HG03565 (cell line): ENCODE measurements around the gene RAP1GAP2.

Experiments used
- ATAC-seq: cut with Tn5 transposase; IDR thresholded peaks from one replicate; pipeline ENCODE4 v1.9.1; 2021; ENCODE audit warnings: mild to moderate bottlenecking, moderate library complexity; ENCODE audit not compliant: unreplicated experiment

The RAP1GAP2 gene

DNA sequence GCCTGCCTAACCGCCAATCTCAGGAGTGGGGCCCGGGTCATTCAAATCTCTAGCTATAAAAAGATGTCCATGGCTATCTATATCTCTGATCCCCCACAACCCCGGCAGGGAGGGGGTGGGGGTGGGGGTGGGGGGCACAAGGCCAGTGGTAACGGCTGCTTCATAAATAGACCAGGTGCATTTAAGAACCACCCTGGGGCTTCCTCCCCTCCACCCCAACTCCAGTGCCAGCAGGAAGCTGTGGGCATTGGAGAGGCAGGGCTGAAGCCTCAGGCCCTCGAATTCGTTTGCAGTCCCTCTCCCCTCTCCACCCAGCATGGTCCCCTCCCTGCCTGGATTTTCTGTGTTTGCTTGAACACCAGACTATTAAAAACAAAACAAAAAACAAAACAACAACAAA lies 56.0 kb downstream of the RAP1GAP2 start:
- no peak for ATAC-seq

DNA sequence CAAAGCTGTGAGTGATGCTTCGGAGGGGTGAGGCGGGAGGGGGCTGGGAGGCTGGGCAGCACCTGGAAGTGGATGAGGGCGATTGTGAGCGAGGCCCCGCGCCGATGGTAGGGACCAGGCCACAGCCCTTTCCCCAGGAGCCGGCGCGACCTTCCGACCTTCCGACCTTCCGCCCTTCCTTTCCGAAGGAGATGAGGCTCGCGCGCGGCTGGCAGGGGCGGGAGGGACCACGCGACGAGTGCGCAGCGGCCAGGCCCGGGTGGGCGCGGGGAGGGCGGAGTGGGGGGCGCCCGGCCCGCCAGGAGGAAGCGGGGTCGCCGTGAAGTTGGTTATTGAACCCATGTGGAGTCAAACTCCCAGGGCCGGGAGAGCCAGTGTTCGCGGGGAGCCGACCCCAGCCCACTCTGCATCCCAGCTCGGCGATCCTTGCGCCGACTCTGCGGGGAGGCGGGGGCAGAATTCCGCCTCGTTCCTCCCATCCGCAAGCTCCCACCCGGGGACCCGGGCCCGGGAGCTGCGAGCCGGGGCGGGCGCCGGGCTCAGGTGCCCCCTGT lies 56.6 kb downstream of the RAP1GAP2 start:
- ATAC-seq: no peak

DNA sequence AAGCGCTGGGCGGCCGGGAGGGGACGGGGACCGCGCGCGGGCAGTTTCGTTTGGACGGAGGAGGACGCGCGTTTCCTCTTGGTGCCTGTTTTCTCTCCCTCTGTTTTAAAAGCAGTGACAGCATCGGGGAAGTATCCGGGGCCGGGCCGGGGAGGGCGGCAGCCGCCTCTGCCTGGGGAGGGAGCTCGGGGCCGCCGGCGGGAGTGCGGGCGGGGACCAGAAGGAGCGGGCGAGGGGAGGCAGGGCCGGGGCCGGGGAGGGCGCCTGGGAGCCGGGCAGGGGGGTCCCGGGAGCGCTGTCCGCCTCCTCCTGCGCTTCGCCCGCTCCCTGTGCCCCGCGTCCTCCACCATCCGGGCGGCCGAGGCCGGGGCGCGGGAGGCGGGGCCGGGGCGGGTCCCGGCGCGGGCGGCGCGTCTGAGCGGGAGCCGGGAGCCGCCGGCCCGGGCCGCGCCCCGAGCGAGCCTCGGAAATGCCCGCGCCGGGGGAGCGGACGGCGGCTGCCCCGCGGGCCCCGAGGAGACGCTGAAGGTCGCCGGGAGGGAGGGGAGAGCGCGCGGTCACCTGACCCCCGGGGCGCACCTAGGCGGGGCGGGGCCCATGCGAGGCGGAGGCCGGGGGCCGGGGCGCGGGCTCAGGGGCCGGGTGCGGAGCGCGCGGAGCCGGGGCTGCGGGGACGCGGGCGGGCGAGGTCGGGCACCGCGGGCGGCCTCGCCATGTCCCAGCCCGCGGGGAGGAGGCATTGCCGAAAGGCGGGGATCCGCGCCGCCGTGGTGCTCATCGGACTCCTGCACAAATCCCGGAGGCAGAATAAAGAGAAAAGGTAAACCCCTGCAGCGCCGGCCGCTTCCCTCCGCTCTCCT lies 57.3 kb downstream of the RAP1GAP2 start:
- no peak for ATAC-seq

DNA sequence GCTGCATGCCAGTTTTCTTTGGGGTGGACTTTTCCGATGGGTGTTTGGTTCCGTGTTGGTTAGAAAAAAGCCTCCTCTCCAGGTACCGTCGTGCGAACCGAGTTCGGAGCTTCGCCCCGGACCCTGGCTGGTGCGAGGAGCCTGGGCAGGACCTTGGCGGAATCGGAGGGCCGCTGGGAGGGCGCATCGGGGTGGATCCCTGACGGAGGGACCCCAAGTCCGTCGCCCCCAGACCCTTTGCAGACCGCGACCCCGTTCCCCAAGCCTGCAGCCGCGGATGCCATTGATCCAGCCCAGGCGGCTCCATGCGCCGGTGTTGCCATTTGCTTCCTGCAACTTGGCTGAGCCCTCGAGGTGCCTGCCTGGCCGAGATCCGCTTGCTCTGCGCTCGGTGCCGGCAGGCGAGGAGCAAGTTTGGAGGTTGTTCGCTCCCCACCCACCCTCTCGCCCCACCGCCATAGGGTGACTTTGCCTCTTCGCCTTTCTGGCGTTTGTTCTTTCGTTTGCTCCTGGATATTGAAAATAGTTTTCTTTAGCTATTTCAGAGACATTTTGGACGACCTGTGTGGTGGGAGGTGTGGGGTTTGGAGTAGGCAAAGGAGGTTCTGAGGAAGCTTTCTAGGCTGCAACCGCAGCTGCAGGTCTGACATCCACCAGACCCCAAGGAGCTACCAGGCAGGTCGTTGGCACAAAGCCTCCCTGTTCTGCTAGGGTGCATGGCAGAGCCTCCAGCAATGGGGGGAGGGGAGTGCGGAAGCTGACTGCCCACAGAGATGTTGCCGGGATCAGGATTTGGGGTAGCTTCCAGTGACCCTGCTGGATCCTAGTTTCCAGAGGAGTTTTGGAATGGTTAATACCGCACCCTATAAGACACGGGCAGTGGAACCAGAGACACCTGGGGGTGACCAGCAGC lies 58.2 kb downstream of the RAP1GAP2 start:
- no peak for ATAC-seq

DNA sequence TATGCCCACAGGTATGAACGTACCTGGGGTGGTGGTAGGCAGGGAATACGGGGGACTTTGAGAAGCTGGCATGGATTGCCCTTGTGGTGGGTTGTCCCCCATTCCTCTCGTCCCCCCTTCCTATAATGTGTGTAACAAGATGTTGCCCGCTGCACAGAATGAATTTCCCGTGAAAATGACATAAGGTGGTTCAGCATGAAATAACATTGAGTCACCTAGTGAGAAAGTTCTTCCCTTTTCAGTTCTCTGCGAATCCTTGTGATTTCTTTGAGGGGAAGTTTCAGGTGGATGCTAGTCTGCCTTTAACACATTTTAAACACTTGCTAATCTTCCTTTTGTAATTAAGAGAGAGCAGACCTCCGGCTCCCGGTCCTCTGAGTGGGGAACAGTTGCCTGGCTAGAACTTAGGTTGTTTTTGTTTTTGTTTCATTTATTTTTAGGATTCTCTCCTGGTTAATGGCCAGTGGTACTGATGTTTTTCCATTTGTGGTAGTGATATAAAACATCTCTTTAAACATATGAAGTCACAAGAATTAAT lies 58.9 kb downstream of the RAP1GAP2 start:
- ATAC-seq: no peak

DNA sequence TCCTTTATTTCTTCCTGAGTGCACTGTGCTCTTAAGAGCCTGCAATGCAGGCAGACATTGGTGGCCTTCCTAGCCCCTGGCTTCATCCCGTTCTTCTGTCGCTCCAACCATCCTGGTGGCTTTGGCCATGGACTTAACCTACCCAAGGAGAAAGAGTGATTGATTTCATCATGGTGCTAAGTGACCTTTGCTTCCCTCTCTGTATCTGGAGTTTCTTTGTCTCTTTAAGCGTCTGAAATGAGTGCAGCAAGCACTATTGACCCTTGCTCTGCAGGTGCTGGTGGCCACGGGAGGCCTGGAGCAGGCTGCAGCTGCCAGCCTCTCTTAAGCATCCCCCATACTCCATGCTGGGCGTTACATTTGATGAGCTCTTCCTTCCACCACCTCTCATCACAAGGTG lies 60.5 kb downstream of the RAP1GAP2 start:
- ATAC-seq: no peak

DNA sequence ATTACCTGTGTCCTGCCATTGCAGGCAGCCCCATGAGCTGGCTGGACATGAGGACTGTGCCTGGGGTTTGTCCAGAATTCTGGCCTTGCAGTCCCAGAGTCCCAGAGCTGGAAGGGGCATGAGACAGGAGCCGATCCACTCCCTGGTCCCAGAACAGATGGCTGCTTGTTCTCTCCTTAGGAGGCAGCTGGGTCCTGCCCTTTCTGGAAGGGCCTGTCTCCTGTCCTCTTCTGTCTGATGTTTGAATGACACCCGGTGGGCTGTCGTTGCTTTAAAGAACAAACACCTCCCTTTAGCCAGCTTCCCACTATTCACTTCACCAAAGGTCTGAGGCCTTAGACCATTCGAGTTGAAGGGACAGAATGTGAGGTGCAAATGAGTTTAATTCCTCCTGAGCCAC lies 63.8 kb downstream of the RAP1GAP2 start:
- no peak for ATAC-seq

DNA sequence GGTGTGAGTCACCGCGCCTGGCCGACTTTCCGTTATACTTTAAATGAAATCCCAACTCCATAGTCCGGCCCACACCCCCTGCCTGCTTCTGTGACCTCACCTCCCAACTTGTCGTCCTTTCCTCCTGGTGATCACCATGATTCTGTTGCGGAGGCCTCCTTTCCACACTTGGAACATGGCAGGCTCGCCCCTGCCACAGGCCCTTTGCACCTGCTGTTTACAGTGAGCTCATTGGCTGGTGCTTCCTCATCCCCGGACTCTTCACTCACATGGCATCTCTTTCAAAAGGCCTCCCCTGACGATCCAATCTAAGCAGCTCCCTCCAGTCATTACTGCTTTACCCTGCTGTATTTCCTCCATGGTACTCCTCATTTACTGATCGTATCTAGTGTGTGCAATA lies 64.6 kb downstream of the RAP1GAP2 start:
- no peak for ATAC-seq

DNA sequence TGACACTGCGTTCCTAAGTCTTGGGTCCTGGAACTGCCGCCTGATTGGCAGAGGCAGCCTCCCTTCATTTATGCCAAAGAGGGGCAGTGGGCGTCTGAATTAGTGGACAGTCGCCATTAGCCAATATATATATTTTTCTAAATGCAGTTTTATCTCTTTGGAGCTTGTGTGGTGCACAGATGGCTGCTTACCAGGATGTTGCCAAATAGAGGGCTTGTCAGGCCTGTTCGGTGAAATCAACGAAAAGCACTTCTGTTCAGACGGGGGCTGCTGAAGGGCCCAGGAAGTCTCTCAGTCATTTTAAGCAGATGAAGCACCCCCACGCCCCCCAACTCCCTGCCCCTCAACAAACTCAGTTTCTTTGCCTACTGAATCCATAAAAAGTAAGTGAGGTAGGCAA lies 66.0 kb downstream of the RAP1GAP2 start:
- ATAC-seq: no peak

DNA sequence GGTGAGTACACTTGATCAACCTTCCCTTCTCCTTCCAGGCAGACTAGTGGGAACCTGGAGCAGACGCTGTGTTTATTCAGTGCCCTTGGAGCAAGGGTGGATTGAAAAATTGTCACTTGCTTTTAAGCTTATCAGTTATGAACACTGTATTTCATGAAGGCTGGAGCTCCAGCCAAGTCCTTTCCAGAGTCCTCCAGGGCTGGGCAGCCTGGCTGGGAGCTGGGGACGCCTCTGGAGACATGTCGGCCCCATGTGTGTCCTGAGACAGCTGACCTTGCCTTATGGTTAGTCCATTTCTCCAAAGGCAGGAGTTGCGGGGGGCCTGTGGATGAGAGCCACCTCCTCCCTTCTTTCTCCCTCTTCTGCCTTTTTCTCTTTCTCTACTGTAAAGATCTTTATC lies 67.0 kb downstream of the RAP1GAP2 start:
- no peak for ATAC-seq

DNA sequence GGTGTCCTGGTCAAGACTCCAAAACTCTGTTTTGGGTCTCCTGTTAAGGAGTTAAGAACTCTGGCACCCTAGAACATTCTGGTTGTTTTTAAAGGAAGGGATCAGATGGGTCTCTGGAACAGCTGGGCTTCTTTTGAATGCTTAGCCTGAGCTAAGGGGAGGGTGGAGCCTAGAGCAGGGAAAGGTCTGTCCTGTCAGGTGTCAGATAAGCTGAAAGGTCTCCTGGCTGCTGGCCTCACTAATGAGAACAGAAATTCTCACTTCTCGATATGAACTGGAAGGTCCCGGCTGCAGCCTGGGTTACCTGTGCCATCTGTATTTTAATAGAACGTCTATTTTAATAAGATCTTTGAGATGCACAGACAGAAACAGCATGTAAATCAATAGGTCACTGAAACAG lies 69.0 kb downstream of the RAP1GAP2 start:
- no peak for ATAC-seq

DNA sequence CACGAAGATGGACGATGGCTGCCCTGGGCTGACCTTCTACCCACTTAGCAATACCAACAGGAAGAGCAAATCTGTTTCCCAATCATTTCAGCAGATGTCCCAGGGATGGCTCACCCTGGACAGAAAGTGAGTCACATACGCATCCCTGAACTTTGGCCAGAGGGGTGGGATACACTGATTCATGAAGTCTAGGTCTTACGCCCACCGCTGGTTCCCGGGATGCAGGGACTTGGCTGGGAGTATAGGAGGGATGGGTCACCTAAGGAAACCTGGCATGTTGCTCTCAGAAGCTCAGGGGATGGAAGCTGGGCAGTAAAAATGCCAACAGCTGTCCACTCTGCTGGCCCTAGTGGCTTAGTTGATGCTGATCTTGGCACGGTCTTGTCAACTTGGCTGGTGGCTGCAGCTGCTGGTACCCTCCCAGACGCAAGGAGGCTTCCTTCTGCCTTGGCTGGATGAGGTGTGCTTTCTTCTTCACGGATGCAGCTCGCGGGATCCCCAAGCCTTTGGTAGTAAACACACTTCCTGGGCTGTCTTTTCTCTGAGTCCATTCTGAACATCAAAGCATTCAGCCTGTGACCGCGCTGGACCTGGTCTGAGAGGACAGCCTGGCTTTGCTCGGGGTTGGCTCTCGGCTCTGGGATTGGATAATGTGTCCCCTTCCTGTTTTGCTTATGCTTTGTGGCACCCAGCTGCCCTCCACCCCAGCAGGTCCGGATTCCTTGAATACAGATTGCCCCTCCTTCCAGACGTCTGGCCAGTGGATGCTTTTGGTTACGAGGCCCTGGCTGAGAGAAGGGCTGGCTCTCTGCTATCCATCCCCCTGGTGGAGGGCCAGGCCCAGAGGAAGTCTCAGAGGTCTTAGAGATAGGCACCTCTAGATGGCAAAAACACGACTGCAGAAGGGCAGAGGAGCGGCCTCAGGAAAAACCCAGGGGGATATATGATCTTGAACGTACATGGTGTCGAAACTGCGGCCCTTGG lies 71.5 kb downstream of the RAP1GAP2 start:
- ATAC-seq: no peak

DNA sequence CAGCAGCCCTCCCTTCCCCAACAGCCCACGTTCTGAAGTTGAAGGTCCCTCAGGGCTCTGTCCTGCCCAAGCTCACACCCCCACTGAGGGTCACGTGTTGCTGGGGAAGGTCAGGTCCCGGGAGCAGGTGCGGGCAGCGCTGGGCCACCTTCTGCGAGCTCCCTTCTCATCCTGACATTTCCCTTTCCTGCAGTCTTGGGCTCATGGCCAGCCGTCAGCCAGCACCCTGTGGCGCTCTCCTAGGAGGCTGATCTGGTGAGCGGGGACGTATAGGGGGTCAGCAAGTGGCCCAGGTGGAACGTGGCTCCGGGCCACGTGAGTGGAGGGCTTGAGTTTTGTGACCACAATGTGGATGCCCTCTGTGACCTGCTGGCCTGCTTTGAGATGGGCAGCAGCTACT lies 73.4 kb downstream of the RAP1GAP2 start:
- ATAC-seq: no peak

DNA sequence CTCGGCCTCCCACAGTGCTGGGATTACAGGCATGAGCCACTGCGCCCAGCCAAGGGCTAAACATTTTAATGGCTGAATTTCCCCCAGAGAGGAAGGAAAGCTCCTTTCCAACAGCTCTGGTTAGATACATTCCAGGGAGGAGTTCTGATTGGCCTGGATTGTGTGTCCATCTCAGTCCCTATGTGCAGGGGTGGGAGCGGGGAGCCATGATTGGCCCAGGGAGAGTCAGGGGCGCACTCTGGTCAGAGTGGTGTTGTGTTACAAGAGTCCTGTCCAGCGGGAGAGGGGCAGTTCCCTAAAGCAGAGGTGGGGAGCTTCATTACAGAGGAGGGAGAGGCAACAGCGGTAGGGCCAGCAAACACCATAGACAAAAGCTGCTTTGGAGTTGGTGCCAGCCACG lies 75.0 kb downstream of the RAP1GAP2 start:
- ATAC-seq: no peak

DNA sequence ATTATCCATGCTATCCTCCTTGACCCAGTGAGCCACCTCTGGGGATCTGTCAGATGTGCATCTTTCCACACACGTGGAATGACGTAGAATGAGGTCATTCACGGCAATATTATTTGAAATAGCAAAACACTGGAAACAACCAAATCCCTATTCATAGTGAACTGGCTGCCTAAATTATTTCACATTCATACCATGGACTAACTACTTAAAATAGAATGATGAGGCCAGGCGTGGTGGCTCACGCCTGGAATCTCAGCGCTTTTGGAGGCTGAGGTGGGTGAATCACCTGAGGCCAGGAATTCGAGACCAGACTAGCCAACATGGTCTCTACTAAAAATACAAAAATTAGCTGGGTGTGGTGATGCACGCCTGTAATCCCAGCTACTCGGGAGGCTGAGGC lies 75.5 kb downstream of the RAP1GAP2 start:
- ATAC-seq: no peak

DNA sequence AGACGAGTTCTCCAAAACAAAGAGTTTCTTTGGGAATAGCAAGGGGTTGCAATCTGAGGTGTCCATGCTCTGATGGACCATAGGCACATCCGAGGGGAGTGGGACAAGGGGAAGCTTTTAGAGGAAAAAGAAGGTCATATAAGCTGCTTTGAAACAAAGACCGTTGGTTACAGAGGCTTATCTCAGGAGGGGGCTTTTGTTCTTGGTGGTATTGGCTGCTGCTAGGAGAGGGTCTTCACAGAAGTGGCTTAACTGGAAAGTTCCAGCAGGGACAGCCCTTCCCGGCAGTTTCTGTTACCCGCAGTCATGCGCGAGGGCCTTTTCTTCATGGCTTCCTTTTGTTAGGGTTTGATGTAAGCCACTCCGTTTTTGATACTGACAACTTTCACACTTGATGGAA lies 76.0 kb downstream of the RAP1GAP2 start:
- ATAC-seq: no peak

DNA sequence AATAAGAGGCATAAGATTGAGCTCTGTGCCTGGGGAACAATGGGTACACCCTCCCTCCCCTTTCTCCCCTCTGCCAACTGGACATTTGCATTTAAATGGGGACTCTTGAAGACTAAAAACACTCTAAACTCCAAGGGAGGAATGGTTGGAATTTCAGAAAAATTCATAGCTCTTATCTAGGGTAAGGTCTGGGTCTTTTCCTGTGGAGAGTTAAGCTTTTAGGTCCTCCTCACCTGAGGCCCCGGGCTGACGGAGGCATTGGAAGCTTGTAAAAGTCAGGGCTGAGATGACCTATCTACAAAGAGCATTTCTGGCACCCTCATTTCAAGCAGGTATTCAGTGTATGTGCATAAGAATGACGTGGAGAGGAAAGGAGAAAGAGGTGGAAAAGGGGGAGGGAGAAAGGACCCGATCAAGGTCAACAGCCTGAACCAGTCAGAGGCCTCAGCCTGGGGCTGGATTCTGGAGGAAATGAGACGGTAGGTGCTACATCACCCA lies 78.0 kb downstream of the RAP1GAP2 start:
- no peak for ATAC-seq

DNA sequence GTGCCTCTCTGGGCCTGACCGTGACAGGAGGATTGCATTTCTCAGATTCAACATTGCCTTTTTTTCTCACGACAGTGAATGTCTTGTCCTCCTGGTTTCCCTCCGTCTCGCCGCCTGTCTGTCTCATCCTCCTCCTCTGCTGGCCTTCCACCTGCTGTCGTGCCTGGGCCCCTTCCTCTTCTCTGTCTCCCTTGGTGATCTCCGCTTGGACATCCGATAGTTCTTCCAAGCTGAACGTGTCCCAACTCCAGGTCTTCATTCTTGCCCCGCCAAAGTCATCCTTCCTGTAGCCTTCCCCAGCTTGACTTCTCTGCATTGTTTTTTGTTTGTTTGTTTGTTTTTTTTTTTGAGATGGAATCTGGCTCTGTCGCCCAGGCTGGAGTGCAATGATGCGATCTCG lies 79.4 kb downstream of the RAP1GAP2 start:
- no peak for ATAC-seq

DNA sequence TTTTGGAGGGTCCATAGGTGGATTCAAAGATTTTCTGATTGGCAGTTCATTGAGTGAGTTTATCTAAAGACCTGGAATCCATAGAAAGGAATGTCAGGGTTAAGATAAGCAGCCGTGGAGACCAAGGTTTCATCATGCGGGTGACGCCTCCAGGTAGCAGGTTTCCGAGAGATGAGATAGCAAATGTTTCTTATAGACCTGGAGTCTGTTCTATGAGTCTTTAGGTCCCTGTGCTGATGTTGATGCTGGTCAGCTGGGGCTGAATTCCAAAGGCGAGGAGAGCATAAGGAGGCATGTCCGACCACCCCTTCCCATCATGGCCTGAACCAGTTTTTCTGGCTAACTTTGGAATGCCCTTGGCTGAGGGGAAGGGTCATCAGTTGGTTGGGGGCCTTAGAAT lies 80.2 kb downstream of the RAP1GAP2 start:
- no peak for ATAC-seq

DNA sequence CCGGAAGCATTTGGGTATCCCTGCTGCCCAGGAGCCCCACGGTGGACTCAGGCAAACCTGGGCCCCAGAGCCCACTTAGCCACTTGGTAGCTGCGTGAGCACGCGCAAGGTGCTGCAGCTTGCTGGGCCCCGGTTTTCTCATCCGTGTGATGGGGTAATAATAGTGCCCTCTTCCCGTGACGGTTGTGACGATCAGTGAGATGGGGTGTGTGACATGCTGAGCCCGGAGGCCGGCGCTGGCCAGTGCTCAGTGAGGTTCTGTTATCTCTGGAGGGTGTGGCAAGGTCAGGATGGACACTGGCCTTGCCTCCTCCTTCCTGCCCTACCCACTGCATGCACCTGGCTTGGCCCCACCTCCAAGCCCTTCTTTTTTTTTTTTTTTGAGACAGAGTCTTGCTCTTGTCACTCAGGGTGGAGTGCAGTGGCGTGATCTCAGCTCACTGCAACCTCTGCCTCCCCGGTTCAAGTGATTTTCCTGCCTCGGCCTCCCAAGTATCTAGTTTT lies 82.6 kb downstream of the RAP1GAP2 start:
- ATAC-seq: no peak
